Spleen (tissue), 7 donors: ENCODE results near the gene PCDHGA9.

Source experiments
- CTCF ChIP-seq, 11 experiments: fragments of 200-600 bp in 7 of 11; fragments of 450-650 bp in 4 of 11; sonication (generic) in 4 of 11; IDR thresholded peaks in 8 of 11; conservative IDR thresholded peaks in 3 of 11; 1 replicate in 7 of 11; 2 replicates in 4 of 11; pipeline versions ENCODE4 v1.4.0 to v1.8.0; 2016 to 2021; ENCODE audit warnings: antibody characterized with exemption in 11 of 11, inconsistent platforms in 4 of 11, mild to moderate bottlenecking in 1 of 11
- POLR2A ChIP-seq, 3 donors: fragments of 450-650 bp; IDR thresholded peaks; one replicate each; pipeline ENCODE4 v1.5.1; 2017; ENCODE audit warnings: antibody characterized with exemption in 3 of 3, mild to moderate bottlenecking in 1 of 3
- donor health status: DM: no; HTN: no; CAD: no; lungs with moderate emphysema.
- donor health status: DM: no; HTN: no; CAD: no.
- donor health status: DM: no; HTN: no; CAD: no.

DNA sequence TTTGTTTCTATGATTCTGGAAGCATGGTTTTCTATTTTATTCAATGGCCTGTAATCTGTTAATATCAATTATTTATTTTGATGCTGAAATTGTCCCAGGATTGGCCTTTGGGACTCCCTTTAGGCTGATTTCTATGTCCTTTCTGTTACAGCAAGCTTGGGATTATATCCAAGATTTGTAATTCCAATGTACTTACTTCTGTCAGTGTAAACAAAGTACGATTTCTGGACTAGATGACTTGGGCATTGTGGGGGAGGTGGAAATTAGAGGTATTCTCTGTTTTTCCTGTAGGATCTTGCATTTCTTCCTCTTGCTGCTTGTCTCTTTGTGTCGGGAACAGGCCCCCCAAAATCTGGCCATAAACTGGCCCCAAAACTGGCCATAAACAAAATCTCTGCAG is 31.4 kb downstream of the PCDHGA9 start:
- TF ChIP-seq CTCF (IDR thresholded peaks at IDR 0.05 in 8 of 11, conservative IDR thresholded peaks at IDR 0.05 in 3 of 11): no peak
- no peak for TF ChIP-seq POLR2A (IDR thresholded peaks at IDR 0.05)
